ENCODE results near the gene FAM50B.

DNA sequence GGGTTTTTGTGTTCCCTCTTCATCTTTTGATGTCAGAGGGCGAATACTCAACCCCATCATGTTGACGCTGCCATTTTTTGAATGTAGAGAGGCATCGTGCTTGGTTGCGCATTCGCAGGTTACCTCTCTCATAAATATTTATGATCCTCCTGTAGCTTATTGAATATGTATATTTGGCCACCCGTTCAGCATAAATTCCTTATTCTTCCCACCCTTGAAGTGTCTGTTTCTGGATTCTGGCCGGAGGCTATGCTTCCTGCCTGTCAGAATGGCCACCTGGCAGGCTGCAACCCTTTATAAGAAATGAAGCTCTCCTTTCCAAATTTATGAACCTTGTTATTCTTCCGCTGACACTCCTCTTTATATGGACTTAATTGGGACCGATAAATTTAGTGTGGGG is 40.9 kb downstream of the FAM50B start:
- TF ChIP-seq, protein P1, sequence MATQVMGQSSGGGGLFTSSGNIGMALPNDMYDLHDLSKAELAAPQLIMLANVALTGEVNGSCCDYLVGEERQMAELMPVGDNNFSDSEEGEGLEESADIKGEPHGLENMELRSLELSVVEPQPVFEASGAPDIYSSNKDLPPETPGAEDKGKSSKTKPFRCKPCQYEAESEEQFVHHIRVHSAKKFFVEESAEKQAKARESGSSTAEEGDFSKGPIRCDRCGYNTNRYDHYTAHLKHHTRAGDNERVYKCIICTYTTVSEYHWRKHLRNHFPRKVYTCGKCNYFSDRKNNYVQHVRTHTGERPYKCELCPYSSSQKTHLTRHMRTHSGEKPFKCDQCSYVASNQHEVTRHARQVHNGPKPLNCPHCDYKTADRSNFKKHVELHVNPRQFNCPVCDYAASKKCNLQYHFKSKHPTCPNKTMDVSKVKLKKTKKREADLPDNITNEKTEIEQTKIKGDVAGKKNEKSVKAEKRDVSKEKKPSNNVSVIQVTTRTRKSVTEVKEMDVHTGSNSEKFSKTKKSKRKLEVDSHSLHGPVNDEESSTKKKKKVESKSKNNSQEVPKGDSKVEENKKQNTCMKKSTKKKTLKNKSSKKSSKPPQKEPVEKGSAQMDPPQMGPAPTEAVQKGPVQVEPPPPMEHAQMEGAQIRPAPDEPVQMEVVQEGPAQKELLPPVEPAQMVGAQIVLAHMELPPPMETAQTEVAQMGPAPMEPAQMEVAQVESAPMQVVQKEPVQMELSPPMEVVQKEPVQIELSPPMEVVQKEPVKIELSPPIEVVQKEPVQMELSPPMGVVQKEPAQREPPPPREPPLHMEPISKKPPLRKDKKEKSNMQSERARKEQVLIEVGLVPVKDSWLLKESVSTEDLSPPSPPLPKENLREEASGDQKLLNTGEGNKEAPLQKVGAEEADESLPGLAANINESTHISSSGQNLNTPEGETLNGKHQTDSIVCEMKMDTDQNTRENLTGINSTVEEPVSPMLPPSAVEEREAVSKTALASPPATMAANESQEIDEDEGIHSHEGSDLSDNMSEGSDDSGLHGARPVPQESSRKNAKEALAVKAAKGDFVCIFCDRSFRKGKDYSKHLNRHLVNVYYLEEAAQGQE (IDR thresholded peaks at IDR 0.05; ENCODE audit: unreplicated experiment): no peak
- TF ChIP-seq EZH2 (IDR thresholded peaks at IDR 0.05; ENCODE audit: low read depth, unreplicated experiment) (no peak), CREB1 (CRISPR knock-in tag; IDR thresholded peaks at IDR 0.05; ENCODE audit: low read depth) (no peak), ZNF331 (CRISPR knock-in tag; IDR thresholded peaks at IDR 0.05; ENCODE audit: low read depth) (no peak)
- TF ChIP-seq, protein P2, sequence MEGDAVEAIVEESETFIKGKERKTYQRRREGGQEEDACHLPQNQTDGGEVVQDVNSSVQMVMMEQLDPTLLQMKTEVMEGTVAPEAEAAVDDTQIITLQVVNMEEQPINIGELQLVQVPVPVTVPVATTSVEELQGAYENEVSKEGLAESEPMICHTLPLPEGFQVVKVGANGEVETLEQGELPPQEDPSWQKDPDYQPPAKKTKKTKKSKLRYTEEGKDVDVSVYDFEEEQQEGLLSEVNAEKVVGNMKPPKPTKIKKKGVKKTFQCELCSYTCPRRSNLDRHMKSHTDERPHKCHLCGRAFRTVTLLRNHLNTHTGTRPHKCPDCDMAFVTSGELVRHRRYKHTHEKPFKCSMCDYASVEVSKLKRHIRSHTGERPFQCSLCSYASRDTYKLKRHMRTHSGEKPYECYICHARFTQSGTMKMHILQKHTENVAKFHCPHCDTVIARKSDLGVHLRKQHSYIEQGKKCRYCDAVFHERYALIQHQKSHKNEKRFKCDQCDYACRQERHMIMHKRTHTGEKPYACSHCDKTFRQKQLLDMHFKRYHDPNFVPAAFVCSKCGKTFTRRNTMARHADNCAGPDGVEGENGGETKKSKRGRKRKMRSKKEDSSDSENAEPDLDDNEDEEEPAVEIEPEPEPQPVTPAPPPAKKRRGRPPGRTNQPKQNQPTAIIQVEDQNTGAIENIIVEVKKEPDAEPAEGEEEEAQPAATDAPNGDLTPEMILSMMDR (conservative IDR thresholded peaks at IDR 0.05; ENCODE audit: low read depth in 2 of 2): no peak

Data from GM23338 (cell line).